ENCODE measurements around the gene NOS1AP. TPM values are rescaled to one million over a fixed set of nuclear protein-coding genes. Genes with fewer than 3 reads are reported as not detected.

NOS1AP gene
- 0.12 TPM for total RNA-seq (2013)
- polyA plus RNA-seq (under 1 TPM in 1 of 3 donors, not detected in 2; 0.12 TPM), polyA minus RNA-seq (0.08 and 0.14 TPM in 2 replicates), total RNA-seq (0.08 to 2.6 (median 0.50) reads per million in 11 experiments)

DNA sequence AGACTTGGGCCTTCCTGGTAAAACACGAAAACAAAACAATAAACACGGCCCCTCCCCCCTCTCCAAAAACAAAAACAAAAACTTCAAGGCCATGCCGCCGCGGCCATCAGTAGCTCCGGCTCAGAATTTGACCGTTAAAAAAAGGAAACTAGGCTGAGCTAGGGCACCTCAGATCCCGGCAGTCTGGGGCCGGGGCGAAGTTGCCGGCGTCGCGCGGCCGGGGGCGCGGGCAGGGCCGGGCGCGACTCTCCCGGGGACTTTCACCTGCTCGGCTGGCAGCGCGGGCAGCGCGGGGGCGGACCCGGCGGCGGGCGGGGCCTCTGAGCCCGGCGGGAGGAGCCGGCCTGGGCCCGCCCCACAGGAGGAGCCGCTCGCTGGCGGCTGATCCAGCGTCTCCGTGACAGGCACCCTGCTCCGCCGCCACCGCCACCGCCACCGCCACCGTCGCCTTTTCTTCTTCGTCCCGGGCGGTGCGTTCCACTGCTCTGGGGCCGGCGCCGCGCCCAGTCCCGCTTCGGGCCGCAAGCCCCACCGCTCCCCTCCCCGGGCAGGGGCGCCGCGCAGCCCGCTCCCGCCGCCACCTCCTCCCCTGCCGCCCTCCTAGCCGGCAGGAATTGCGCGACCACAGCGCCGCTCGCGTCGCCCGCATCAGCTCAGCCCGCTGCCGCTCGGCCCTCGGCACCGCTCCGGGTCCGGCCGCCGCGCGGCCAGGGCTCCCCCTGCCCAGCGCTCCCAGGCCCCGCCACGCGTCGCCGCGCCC, at the start of gene NOS1AP:
TSS of gene NOS1AP (plus strand) at position 358 of the 760 bp plus-strand sequence. CDS start 487 bp downstream, outside the sequence.
- peaks cover 42 to 55% (median 47%) of the 10 kb centered on the region in 3 donors for H3K27me3 Mint-ChIP-seq (ENCODE audit: low read depth in 3 of 3)
- peaks cover 0 to 6% (median 0%) of the 10 kb centered on the region in 7 donors for H3K9me3 Mint-ChIP-seq
- under 1% methylated on average over 95 of the region's 95 CpGs for WGBS (ENCODE audit: insufficient coverage)
- peaks cover 13 to 21% of the 10 kb centered on the region in 2 donors for H3K4me1 ChIP-seq (ENCODE audit: control insufficient read depth in 1 of 2, insufficient read depth in 2 of 2, low read length in 2 of 2)
- intact Hi-C loops (cut with micrococcal nuclease), result no loop called here
- peak within 1 kb of the TSS; percentile 81 for H2AFZ ChIP-seq (ENCODE audit: insufficient read depth, low read depth, low read length, poor library complexity, severe bottlenecking)
- no peak within 1 kb of the TSS for H3K27ac ChIP-seq (ENCODE audit: low read depth in 1 of 2, low read length in 2 of 2)
- TF ChIP-seq, protein P1, sequence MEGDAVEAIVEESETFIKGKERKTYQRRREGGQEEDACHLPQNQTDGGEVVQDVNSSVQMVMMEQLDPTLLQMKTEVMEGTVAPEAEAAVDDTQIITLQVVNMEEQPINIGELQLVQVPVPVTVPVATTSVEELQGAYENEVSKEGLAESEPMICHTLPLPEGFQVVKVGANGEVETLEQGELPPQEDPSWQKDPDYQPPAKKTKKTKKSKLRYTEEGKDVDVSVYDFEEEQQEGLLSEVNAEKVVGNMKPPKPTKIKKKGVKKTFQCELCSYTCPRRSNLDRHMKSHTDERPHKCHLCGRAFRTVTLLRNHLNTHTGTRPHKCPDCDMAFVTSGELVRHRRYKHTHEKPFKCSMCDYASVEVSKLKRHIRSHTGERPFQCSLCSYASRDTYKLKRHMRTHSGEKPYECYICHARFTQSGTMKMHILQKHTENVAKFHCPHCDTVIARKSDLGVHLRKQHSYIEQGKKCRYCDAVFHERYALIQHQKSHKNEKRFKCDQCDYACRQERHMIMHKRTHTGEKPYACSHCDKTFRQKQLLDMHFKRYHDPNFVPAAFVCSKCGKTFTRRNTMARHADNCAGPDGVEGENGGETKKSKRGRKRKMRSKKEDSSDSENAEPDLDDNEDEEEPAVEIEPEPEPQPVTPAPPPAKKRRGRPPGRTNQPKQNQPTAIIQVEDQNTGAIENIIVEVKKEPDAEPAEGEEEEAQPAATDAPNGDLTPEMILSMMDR (IDR thresholded peaks at IDR 0.05), result no peak
- peak; percentile 37 to 67 (median 54) for DNase-seq
- H3K36me3 ChIP-seq (replicated peaks in 1 of 2; ENCODE audit: control insufficient read depth in 1 of 2, insufficient read depth in 2 of 2, low read length in 2 of 2), result no peaks in the 10 kb centered on the region
- no peaks in the 10 kb centered on the region for H3K79me2 ChIP-seq (ENCODE audit: insufficient read depth, low read length)
- H3K36me3 Mint-ChIP-seq, result peaks cover 0 to 3% of the 10 kb centered on the region in 2 donors
- H3K9ac ChIP-seq (ENCODE audit: insufficient read depth, low read length, poor library complexity, severe bottlenecking), result peak within 1 kb of the TSS; percentile 65
- H3K27ac Mint-ChIP-seq, result peak within 1 kb of the TSS in 1 of 7 donors; percentile 20
- H4K20me1 ChIP-seq (ENCODE audit: insufficient read depth, low read length), result no peaks in the 10 kb centered on the region
- H3K27me3 ChIP-seq (ENCODE audit: control insufficient read depth in 2 of 2, insufficient read depth in 2 of 2, low read length in 2 of 2), result peaks cover 31 to 54% of the 10 kb centered on the region in 2 donors
- H3K9me3 ChIP-seq (replicated peaks in 1 of 2; ENCODE audit: control insufficient read depth in 1 of 2, insufficient read depth in 1 of 2, low read length in 2 of 2), result peaks cover 0 to 11% of the 10 kb centered on the region in 2 donors
- H3K4me3 Mint-ChIP-seq, result peak within 1 kb of the TSS; percentile 81 to 89
- peaks cover 27% of the 10 kb centered on the region for H3K4me1 Mint-ChIP-seq
- H3K4me3 ChIP-seq (replicated peaks in 1 of 3; ENCODE audit: low read depth in 2 of 3, low read length in 3 of 3), result peak within 1 kb of the TSS; percentile 38 to 79 (median 40)
- peak within 1 kb of the TSS; percentile 79 for H3K4me2 ChIP-seq (replicated peaks; ENCODE audit: extremely low read depth, low read length, poor library complexity, severe bottlenecking)

DNA sequence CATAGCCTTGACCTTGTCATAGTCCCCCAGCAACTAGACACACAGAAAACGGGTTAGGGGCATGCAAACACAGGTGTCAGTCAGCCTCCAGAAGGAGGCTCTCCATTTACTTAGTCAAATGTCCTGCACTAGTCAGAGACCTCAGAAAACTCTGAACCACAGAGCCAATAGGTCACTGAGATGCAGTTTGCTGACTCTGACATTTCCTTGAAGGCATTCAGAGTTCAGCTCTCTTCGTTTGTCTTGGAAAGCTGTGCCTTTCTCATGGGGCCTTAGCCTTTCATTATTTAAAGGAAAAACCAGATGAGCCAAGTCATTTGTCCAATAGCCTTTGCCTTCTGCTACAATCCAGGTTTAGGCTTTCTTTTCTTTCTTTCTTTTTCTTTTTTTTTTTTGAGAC, 49.3 kb upstream of the NOS1AP start:
- Histone ChIP-seq H3K9ac (ENCODE audit: insufficient read depth, low read length, poor library complexity, severe bottlenecking) (no peak overlapping the region), H3K4me2 (replicated peaks; ENCODE audit: extremely low read depth, low read length, poor library complexity, severe bottlenecking) (no peak overlapping the region), H3K27ac (ENCODE audit: low read depth in 1 of 2, low read length in 2 of 2) (no peak overlapping the region), H3K27me3 (ENCODE audit: control insufficient read depth in 2 of 2, insufficient read depth in 2 of 2, low read length in 2 of 2) (peaks cover 6 to 30% of the 10 kb centered on the region in 2 donors), H3K9me3 (replicated peaks in 1 of 2; ENCODE audit: control insufficient read depth in 1 of 2, insufficient read depth in 1 of 2, low read length in 2 of 2) (no peaks in the 10 kb centered on the region), H3K4me3 (replicated peaks in 1 of 3; ENCODE audit: low read depth in 2 of 3, low read length in 3 of 3) (no peak overlapping the region), H4K20me1 (ENCODE audit: insufficient read depth, low read length) (no peaks in the 10 kb centered on the region), H3K4me1 (ENCODE audit: control insufficient read depth in 1 of 2, insufficient read depth in 2 of 2, low read length in 2 of 2) (peaks cover 13 to 19% of the 10 kb centered on the region in 2 donors), H2AFZ (ENCODE audit: insufficient read depth, low read depth, low read length, poor library complexity, severe bottlenecking) (no peak overlapping the region), H3K36me3 (replicated peaks in 1 of 2; ENCODE audit: control insufficient read depth in 1 of 2, insufficient read depth in 2 of 2, low read length in 2 of 2) (no peaks in the 10 kb centered on the region), H3K79me2 (ENCODE audit: insufficient read depth, low read length) (no peaks in the 10 kb centered on the region)
- intact Hi-C loops (cut with micrococcal nuclease), result no loop called here
- Mint-ChIP-seq H3K27me3 (ENCODE audit: low read depth in 3 of 3) (peaks cover 29 to 41% (median 32%) of the 10 kb centered on the region in 3 donors), H3K9me3 (peaks cover 0 to 5% (median 0%) of the 10 kb centered on the region in 7 donors), H3K4me1 (peaks cover 16% of the 10 kb centered on the region), H3K36me3 (peaks cover 0 to 7% of the 10 kb centered on the region in 2 donors), H3K4me3 (no peak overlapping the region), H3K27ac (no peak overlapping the region)
- no peak for DNase-seq
- TF ChIP-seq, protein P1 (IDR thresholded peaks at IDR 0.05), result no peak
- WGBS (ENCODE audit: insufficient coverage), result 97% methylated on average over 2 of the region's 2 CpGs
